Femur (tissue), 1 donor: ENCODE measurements around the gene KLHL30.

Source experiments
- DNase-seq: peaks from one replicate; pipeline ENCODE4 v3.0.0-alpha.2; 2017

KLHL30 gene, protein sequence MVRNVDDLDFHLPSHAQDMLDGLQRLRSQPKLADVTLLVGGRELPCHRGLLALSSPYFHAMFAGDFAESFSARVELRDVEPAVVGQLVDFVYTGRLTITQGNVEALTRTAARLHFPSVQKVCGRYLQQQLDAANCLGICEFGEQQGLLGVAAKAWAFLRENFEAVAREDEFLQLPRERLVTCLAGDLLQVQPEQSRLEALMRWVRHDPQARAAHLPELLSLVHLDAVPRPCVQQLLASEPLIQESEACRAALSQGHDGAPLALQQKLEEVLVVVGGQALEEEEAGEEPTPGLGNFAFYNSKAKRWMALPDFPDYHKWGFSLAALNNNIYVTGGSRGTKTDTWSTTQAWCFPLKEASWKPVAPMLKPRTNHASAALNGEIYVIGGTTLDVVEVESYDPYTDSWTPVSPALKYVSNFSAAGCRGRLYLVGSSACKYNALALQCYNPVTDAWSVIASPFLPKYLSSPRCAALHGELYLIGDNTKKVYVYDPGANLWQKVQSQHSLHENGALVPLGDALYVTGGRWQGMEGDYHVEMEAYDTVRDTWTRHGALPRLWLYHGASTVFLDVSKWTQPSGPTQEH

DNA sequence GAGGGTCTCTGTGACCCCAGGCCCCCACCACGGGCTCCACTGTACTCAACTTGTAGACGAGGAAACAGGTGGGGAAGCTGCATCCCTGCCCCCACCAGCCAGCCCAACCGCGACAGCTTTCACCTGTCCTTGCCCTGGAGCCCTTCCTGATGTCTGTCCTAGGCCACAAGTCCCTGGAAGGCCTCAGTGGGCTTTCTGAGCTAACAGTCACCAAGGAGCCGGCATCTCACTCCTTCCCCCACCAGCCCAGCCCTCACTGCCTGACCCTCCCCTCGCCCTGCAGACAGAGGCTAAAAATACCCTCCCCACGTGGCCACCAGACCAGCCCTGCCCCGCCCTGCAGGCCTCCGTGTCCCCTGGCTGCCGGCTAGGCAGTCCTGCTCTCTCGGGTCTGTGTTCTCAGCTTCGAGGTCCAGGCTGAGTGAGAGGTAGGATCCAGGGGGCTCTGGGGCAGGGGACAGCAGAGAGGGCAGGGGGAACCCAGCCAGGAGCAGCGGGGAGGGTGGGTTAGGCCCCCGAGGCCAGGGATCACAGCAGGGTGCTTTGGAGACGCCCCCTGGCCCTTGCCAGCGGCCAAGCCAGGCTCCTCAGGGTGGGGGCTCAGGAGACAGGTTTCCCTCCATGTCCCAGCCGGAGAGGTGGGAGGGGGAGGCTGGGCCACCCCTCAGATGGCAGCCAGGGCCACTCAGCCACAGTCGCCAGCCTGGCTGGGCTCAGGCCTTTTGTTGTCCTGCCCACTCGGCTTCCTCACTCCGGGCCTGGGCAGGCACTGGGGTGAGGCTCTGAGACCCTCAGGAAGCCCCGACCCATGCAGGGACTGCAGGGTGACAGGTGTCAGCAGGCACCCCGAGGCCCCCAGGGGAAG lies at the start of gene KLHL30:
Gene KLHL30 (plus strand): TSS at position 338 of the 865 bp plus-strand sequence. CDS start 2,087 bp downstream, outside the sequence.
- DNase-seq: peak; percentile 73

DNA sequence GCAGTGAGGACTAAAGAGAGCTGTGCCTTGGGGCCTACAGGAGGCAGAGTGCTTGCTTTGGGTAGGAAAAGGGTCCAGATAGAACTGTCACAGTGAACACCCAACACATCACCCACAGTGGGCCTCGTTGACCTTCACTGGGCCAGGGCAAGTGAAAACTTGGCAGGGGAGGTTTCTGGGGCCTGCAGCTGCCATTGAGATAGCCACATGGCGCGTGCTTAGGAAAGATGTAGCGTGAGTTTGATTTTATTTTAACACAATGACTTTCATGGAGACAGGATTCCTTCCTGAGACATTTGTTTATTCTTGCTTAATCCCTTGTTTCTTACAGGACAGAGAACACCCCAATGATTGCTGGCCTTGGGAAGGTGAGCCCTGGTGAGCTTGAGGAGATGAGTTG lies 47.6 kb upstream of the KLHL30 start:
- no peak for DNase-seq

DNA sequence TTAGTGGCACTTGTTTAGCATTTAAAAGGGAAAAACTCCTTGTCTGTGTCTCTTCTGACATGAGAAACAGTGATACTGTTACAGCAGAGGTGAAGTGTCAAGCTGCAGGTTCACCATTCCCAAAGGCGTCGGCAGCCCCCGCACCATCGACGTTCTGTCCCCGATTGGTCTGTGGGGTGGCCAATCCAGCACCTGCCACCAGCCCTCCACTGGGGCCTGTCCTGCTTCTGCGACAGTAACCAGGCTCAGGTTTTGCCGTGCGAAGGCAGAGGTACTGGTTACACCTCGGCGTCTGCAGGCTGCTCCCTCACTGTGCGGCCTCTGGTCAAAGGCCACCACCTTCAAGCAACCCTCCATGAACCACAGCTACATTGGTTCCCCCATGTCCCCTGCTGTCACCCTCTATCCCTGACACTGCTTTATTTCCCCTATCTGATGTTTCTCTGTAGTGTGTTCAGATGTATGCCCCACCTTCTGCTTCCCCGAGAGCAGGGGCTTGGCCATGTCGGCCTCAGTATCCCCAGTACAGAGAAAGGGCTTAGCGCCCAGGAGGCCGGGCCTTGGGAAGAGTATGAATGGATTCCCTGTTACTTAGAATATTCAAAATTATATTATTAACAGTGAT lies 46.9 kb upstream of the KLHL30 start:
- DNase-seq: no peak

DNA sequence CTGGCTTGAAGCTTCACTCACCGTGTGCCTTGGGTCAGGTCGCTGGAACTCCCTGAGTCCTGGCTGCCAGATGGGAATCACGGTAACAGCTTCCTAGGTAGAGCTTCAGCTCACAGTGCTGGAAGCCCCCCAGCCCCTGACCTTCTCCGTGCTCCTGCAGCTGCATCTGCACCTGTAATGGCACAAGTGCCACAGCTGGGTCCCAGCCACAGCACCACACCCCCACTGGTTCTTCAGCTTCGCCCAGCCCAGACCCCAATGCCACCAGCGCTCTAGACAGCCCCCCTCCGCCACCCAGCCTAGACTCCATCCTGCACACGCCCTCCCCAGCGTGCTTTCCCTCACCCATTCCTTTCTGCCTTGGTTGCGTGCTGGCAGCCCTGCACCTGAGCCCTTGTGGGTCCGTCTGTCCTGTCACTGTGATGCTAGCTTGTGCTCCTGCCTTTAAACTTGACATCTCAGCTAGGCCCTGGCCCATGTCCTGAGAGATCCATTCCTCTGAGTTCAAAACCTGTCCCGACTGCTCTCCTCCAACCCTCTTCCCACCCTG lies 45.9 kb upstream of the KLHL30 start:
- no peak for DNase-seq

DNA sequence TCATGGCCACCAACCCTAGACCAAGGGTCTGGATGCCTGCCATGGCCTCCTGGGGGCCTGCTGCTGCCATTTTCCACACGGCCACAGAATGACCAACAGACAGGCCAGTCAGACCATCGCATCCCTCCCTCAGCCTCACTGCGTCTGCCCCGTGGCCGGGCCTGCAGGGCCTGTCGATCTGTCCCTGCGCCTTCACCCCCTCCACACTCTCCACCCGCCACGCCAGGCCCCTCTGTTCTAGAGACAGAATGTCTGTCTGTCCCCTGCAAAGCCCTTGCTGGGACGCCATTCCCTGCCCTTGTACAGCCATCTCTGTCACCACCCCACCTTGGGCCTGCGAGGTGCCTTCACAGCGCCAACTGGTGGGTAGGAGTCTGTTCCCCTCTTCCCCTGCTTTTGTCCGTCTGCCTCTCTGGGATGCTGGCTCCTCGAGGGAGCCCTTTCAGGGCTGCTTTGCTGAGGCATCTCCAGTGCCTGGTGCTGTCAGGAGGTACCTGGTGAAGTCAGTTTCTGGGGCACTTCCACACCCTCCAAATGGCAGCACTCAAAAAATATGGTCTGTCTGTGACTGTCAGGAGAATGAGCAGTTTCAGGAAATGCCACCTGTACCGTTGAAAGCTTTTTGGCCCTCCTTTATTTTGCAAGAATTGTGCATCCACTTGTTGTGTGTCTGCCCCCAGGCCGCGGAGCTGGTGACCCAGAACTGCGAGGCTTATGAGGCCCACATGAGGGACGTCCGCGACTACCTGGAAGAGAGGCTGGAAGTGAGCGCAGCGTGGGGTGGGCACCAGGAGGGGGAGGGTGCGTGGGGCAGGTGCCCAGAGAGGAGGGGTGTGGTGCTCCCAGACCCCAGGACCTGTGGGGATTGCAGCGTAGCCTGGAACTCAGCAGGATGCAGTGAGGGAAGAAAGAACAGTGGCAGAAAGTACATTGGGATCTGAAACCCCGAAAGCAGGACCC lies 45.0 kb upstream of the KLHL30 start:
- no peak for DNase-seq

DNA sequence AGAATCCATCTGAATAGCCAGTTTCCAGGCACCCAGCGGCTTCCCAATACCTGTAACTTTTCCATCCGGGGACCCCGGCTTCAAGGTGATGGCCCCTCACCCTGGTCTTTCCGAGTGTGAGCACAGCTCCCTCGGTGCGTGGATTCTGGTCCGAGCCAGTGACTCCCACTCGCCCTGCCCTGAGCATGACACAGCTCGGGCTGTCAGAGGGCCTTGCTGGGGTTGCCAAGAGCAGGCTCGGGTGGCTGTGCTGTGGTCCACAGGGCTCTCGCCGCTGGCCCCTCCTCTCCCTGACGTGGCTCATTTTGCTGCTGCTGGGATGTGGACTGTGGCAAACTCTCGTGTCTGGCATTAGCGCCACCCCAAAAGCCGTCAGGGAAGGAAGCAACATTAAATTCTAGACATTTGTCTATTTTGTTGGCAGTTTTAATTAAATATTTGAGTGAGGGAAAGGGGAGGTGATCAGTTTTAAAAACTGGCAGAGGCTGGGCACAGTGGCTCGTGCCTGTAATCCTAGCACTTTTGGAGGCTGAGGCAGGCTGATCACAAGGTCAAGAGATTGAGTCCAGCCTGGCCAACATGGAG lies 43.9 kb upstream of the KLHL30 start:
- no peak for DNase-seq

DNA sequence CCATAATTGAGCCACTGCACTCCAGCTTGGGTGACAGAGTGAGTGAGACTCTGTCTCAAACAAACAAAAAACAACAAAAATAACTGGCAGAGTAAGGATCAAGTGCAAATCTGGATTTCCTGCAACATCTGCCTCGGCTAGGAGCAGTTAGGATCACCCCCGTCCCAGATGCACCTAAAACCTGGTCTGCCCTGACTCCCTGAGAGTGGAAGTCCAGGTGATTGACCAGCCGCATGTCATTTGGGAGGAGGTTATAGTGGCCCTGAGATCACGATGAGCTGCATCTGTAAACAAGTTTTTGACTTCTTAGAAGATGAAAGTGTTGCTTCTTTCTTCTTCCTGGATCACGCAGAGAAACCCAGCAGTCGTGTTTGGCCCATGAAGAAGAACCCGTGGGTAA lies 43.3 kb upstream of the KLHL30 start:
- no peak for DNase-seq

DNA sequence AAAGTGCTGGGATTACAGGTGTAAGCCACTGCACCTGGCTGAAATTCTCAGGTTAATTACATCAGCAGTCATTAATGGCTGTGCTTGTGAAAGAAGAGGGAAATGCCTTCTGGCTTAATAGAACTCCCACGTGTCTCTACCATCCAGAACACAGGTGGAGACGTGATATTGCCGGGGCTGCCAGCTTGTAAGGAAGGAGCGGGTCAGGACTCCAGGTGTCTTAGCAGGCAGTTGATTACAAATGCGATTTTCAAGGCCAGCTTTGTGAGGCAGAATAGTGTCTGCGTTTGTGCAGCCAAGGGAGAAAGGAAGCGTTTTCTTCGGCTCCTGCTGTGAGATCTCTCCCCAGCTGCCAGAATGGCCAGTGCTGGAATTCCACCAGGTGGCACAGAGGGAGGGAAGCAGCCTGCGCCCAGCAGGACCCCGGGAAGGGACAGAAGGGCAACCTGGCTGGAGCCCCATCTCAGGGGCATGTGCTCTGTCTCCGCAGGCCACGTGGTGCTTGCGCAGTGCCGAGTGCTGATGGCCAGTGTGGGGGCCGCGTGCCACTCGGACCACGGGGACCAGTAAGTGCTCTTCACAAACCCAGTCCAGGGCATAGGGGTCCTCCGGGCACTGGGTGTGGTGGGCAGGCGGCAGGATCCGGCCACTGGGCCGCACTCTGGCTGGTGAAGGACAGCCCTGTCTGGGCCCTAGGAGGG lies 42.0 kb upstream of the KLHL30 start:
- no peak for DNase-seq

DNA sequence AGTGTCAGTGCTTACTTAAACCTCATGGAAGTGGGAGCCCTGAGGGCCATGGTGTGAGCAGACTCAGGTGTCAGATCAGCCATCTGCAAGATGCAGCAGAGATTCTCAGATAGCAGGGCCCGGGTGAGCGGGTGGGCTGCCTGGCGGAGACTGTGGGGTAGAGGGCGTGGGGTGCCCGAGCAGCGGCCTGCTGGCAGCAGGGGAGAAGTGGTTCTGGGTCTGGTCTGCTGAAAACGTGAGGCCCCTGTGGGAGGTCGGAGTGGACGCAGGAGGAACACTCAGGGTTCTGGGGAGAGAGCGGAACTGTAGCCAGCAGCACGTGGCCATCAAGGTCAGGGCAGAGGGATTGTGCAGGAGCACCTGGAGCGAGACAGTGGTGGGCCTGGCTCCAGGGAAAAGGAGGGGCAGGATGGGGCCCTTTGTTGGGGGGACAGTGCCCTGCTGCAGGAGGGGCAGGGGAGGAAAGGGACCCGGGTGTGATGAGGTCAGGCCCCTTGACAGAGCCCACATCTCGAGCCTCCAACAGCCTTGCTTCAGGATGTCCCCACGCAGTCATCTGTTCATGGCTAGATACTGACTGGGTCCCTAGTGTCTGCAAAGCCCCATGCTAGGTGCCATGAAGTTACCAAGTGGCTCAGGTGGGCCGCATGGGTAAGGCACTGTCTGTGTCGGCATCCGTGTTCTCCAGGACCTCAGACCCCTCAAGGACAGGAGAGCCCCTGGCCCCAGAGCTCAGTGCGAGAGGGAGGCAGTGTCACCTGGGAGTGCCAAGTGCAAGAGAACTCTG lies 41.1 kb upstream of the KLHL30 start:
- DNase-seq: no peak

DNA sequence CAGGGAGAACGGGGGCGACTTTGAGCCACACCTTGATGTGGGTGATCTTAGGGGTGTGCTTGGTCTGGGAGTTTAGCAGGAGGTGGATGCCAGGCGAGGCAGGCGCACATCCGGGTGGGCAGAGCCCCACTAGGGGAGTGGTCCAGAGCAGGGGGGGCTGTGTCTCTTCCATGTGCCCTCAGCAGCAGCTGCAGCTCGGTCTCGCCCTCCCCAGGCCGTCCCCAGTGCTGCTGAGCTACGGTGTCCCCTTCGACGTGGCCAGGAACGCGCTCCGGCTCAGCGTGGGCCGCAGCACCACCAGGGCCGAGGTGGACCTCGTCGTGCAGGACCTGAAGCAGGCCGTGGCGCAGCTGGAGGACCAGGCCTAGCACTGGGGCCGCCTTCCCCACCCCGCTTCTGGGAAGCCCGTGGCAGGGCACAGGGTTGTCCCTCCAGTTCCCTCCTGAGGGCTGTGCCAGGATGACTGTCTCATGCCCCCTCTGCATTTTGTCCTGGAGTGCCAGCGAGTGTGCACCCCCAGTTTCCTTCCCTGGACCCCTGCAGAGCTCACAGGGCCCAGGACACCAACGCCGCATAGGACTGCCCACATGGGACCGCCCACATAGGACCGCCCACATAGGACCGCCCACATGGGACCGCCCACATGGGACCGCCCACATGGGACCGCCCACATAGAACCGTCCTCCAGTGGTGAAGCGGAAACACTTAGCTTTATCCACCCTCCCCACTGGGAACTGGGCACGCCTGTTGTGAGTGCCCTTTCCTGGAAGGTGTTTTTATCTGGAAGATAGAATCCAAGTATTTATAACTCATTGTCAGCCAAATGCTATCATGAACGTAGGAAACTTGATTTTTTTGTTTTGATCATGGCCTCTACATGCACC lies 40.2 kb upstream of the KLHL30 start:
- DNase-seq: peak; percentile 54

DNA sequence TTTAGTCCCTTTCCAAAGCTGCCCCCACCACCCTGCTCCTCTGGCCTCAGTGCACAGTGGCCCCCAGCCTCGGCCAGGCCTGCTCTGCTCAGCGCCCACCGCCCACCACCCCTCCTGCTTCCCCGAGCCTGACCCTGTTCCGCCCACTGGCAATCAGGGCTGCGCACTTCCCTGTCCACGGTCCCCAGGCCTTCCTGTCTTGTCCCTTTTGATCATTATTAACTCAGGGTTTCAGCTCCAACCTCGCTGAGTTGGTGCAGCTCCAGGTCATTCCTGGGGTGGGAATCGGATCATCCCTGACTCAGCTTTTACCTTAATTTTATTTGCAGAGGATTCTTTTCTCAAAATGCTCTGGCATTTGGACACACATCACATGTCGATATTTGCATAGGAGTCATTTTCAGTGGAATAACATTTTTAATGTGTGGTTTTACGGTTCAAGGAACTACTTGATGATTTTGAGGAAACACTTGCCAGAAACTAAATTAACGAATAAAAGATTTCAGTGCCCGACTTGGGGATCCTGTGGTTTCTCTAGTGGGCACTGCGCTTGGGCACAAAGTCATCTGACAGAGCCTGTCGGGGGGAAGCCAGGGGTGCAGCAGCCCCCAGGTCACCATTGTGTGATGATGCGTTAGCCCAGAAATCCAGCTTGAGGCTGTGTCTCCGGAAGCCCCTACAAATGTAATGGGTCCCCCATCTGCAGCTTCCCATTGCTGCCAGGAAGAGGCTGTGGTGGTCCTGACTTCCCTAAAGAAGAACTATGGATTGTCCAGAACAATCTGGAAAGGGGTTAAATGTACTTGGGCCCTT lies 39.4 kb upstream of the KLHL30 start:
- peak; percentile 18 for DNase-seq

DNA sequence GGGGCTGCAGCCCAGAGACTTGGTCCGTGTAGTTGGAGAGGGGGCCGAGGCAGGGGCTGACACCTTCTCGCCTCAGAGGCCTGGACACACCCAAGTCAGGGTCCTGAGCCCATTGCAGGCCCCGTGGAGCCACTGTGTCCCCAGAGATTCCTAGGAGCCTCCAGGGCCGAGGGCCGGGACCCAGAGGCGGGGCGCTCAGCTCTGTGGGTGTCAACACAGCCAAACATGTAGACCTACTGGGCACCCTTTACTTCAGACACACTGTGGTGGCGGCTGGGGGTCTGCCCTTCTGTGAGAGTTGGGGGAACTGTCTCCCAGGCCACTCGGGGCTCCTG lies 38.8 kb upstream of the KLHL30 start:
- DNase-seq: peak; percentile 30

DNA sequence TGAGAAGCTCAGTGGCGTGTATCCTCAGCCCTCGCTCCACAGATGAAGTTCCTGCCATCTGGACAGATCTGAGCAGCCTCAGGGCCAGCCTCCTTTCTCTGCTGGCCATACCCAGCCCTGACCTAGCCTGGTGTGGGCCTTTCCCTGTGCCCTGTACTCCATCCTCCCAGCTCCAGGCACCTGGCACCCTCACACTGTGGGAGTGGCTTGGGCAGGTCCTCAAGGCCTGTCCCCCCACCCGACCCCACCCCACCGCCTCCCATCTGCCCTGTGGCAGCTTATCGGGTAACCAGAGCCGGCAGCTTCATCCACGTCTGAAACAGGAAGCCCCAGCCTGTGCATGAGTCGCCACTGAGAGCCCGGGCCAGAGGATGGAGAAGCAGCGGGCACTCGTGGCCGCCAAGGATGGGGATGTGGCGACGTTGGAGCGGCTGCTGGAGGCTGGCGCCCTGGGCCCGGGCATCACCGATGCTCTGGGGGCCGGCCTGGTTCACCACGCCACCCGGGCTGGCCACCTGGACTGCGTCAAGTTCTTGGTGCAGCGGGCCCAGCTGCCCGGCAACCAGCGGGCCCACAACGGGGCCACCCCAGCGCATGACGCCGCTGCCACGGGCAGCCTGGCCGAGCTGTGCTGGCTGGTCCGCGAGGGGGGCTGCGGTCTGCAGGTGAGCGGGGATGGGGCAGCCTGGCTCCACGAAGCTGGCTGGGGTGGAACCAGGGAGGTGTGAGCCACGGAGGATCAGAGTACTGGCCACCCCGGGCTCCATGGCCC lies 38.2 kb upstream of the KLHL30 start, which contains the start of gene ESPNL:
Gene ESPNL (plus strand): TSS at position 292 of the 772 bp plus-strand sequence. CDS start 80 bp downstream, at position 372.
- DNase-seq: no peak

DNA sequence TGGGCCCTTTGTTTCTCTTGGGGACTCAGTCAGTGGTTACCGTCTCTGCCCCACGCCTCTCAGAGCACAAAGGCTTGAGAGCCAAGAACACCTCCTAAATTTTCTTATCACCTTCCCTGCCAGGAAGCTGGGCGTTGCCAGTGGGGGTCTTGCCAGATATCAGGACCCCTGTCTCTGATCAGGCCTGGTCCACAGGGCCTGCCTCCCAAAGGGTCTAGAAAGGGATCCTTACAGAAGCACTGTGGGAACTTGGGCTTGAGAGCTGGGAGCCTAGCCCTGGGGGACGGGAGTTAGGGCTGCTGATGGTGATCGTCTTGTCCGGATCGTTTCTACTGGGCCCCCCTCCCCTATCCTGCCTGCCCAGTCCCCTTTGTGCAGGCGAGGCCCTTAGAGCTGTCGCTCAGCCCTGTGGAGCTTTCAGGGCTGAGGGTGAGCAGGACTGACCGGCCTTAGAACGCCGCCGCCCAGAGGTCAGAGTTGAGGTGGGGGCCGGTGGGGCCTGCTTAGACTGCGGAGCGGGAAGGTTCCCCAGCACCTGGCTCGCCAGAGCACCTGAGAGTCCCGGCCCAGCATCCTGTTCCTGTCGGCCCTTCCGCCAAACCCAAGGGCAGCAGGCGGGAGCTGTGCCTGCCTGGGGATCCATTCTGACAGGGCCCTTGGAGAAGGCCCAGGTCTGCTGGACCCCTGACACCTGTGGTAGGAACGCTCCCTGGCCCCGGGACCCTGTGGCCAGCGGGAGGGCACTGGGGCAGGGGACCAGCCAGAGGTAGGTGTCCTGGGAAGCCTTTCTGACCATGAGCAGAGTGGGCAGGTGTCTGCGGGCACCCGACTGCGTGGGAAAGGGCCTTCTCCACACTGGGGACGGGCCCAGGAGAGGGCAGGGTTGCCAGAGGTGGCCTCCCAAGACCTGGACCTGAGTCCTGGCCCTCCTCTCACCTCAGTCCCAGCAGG lies 37.4 kb upstream of the KLHL30 start:
- DNase-seq: peak; percentile 17
